Measurements from ENCODE around the gene SLIT1.
A peak's percentile ranks its signal among the peaks of the same experiment; 100 is the strongest.

The SLIT1 gene

DNA sequence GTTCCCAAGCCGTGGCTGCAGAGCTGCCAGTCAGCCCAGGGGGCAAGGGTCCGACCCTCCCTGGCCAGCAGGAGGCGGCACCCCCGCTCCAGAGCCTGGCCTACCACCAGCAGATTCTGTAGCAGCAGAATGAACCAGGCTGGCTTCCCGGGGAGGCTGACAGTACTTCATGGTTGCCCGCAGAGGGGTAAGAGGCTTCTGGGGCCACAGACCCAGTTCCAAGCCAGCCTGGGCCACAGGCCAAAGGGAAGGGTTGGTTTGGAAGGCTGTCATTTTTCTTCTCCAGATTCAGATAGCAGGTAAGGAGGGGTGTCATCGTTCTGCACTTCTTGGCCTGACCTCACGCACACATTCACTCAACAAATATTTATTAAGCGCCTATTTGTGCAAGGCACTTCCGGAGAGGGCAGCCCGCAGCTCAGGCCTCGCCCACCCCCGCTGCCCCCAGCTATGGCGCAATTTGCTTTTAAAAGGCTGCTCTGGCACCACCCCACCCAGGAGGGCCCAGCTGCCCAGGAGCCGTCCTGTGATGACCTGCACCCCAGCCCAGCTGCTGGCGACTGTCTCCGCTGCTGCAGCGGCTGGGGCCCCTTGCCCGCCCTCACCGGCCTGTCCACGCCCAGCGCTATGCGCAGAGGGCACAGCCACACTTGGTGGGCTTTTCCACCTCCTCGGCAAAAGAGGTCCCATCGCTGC, 185.1 kb downstream of the SLIT1 start:
- TF ChIP-seq, protein P1, sequence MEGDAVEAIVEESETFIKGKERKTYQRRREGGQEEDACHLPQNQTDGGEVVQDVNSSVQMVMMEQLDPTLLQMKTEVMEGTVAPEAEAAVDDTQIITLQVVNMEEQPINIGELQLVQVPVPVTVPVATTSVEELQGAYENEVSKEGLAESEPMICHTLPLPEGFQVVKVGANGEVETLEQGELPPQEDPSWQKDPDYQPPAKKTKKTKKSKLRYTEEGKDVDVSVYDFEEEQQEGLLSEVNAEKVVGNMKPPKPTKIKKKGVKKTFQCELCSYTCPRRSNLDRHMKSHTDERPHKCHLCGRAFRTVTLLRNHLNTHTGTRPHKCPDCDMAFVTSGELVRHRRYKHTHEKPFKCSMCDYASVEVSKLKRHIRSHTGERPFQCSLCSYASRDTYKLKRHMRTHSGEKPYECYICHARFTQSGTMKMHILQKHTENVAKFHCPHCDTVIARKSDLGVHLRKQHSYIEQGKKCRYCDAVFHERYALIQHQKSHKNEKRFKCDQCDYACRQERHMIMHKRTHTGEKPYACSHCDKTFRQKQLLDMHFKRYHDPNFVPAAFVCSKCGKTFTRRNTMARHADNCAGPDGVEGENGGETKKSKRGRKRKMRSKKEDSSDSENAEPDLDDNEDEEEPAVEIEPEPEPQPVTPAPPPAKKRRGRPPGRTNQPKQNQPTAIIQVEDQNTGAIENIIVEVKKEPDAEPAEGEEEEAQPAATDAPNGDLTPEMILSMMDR (IDR thresholded peaks at IDR 0.05; ENCODE audit: poor library complexity, severe bottlenecking), result no peak
- peak; percentile 75 for ATAC-seq (ENCODE audit: low read depth)
- no peak overlapping the region for H3K4me3 ChIP-seq (ENCODE audit: severe bottlenecking)
- peaks cover 6% of the 10 kb centered on the region for H3K4me1 ChIP-seq (ENCODE audit: insufficient read depth, poor library complexity, severe bottlenecking)
- H3K9me3 ChIP-seq (ENCODE audit: severe bottlenecking), result no peaks in the 10 kb centered on the region
- no peaks in the 10 kb centered on the region for H3K27me3 ChIP-seq (ENCODE audit: insufficient read depth, poor library complexity, severe bottlenecking)
- H3K36me3 ChIP-seq (ENCODE audit: low read depth), result no peaks in the 10 kb centered on the region
- no peak overlapping the region for H3K27ac ChIP-seq (ENCODE audit: poor library complexity, severe bottlenecking)
- no peak for DNase-seq (ENCODE audit: low spot score)

DNA sequence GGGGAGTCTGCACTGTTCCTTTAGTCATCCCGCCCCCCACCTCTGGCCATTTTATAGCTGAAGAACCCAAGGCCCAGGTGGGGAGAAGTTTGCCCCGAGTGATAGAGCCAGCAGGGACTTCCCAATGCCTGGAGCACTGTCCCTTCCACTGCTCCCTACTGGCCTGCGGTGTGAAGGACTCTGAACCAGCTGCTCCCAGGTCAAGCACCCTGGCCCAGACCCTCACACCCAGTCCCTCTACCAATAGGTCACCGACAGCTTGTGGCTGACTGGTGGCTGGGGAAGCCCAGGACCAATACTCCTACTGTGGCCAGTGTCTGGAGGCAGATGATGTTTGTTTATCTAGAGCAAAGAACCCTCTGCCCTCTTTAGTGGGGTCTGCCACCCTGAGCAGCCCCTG, 185.8 kb downstream of the SLIT1 start:
- Histone ChIP-seq H3K9me3 (ENCODE audit: severe bottlenecking) (no peaks in the 10 kb centered on the region), H3K27me3 (ENCODE audit: insufficient read depth, poor library complexity, severe bottlenecking) (no peaks in the 10 kb centered on the region), H3K27ac (ENCODE audit: poor library complexity, severe bottlenecking) (no peak overlapping the region), H3K36me3 (ENCODE audit: low read depth) (no peaks in the 10 kb centered on the region), H3K4me1 (ENCODE audit: insufficient read depth, poor library complexity, severe bottlenecking) (peaks cover 6% of the 10 kb centered on the region), H3K4me3 (ENCODE audit: severe bottlenecking) (no peak overlapping the region)
- no peak for ATAC-seq (ENCODE audit: low read depth)
- TF ChIP-seq, protein P1 (IDR thresholded peaks at IDR 0.05; ENCODE audit: poor library complexity, severe bottlenecking), result no peak
- DNase-seq (ENCODE audit: low spot score), result no peak

DNA sequence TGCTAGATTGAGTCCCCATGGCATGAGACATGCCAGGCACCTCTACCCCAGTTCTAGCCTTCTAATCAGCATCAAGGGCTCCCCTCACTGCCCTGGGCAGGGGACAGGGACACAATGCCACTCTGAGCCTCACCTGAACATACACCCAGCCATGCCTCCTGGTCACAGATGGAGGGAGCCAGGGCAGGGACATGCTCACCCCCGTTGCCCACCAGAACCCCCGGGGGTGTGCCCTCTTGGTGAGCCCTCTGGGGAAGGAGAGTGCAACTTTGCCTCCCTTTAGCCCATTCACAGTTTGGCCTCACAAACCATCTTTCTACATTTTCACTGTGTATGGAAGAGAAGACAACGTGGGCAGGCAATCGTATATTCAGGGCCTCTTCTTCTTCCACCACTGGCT, 186.4 kb downstream of the SLIT1 start:
- ATAC-seq (ENCODE audit: low read depth) (no peak), DNase-seq (ENCODE audit: low spot score) (no peak)
- Histone ChIP-seq H3K27ac (ENCODE audit: poor library complexity, severe bottlenecking) (no peak overlapping the region), H3K9me3 (ENCODE audit: severe bottlenecking) (no peaks in the 10 kb centered on the region), H3K4me3 (ENCODE audit: severe bottlenecking) (no peak overlapping the region), H3K36me3 (ENCODE audit: low read depth) (no peaks in the 10 kb centered on the region), H3K27me3 (ENCODE audit: insufficient read depth, poor library complexity, severe bottlenecking) (no peaks in the 10 kb centered on the region), H3K4me1 (ENCODE audit: insufficient read depth, poor library complexity, severe bottlenecking) (peaks cover 6% of the 10 kb centered on the region)
- TF ChIP-seq, protein P1 (IDR thresholded peaks at IDR 0.05; ENCODE audit: poor library complexity, severe bottlenecking), result no peak

DNA sequence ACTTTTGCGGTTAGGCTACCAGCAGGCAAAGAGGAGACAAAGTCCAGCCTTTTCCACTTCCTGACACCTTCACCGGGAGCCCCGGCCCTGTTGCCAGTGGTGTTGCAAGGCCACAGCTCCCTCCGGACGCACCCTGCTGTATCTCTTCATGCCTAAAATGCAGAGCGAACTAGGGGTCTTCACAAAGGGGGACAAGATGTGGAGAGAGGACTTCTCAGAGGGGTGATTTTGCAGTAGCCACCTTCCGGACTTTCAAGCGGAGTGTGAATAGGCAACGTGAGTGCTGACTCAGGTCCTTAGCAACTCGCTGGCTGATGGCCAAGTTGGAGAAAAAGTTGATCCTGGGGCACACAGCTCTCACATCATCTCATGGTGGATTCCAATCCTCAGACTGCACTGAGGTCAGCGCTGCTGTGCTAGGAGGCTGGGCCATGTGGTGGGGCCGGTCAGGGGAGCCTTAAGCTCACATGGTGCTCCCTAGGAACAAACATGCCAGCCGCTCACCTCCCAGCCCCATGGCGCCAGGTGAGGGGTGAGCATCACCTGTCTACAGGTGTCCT, 187.3 kb downstream of the SLIT1 start:
- ATAC-seq (ENCODE audit: low read depth), result peak; percentile 31; the same call in 2 of the 3 replicates
- H3K27ac ChIP-seq (ENCODE audit: poor library complexity, severe bottlenecking), result no peak overlapping the region
- peaks cover 6% of the 10 kb centered on the region for H3K4me1 ChIP-seq (ENCODE audit: insufficient read depth, poor library complexity, severe bottlenecking)
- H3K36me3 ChIP-seq (ENCODE audit: low read depth), result no peaks in the 10 kb centered on the region
- TF ChIP-seq, protein P1 (IDR thresholded peaks at IDR 0.05; ENCODE audit: poor library complexity, severe bottlenecking), result no peak
- no peaks in the 10 kb centered on the region for H3K27me3 ChIP-seq (ENCODE audit: insufficient read depth, poor library complexity, severe bottlenecking)
- DNase-seq (ENCODE audit: low spot score), result no peak
- no peak overlapping the region for H3K4me3 ChIP-seq (ENCODE audit: severe bottlenecking)
- H3K9me3 ChIP-seq (ENCODE audit: severe bottlenecking), result no peaks in the 10 kb centered on the region

Measured in RWPE2 (cell line).